G401.6 (cell line): Measurements from ENCODE around the gene FOXG1.

Experiments used
- FAIRE-seq: peaks from 2 replicates; lab custom pipeline; 2012; peaks lifted over from hg19 to GRCh38; lab: Jason Lieb, UNC

Gene FOXG1

GRCh38 chr14:28777471-28778137 is 11.0 kb downstream of the FOXG1 start:
- no peak for FAIRE-seq

DNA sequence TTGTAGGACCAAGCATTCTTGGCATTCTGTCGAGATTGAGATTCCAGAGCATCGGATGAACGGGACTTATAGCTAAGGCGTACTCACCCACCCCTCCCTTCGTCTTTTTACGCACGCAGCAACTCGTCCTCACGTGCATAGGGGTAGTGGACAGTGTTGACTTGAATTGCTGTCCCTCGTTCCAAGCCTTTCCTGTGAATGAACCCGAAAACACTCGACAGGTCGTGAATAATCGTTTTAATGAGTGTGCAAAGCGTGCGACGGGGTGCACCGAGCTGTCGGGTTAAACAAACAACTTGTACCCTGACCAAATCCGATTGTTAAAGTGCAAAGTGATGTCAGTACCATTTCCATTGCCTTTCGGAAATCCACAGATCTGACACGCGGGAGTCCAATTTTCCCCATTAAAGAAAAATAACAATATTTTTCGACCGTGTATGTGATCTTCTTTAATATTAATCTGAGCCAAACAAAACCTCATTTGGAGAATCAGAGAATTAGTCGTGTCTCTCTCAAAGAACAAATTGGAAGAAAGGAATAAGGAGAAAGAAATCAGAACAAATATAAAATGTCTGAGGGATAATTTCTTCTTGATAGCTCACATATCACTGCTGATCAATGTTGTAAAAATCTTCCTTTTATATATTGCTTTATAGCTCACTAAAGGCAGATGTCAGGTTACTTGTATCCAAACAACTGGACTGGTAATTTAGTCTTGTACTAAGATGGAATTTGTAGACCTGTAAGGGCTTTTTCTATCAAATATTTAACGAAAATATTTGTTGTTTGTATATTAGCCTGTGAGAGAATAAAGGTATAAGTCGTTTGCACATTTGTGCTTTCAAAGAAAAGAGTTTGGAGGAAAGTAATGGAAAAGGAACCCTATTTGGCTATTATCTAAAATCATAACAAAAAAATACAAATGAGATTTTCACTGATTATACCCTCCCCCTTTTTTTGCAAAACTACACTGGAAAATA is 11.8 kb downstream of the FOXG1 start:
- FAIRE-seq, result no peak

- FAIRE-seq, result no peak
Measured at GRCh38 chr14:28779456-28779855, 12.9 kb downstream of the FOXG1 start.

- FAIRE-seq, result no peak
Measured at GRCh38 chr14:28780843-28781820, 14.5 kb downstream of the FOXG1 start.

- FAIRE-seq, result no peak
Measured at GRCh38 chr14:28782301-28782700, 15.7 kb downstream of the FOXG1 start.

DNA sequence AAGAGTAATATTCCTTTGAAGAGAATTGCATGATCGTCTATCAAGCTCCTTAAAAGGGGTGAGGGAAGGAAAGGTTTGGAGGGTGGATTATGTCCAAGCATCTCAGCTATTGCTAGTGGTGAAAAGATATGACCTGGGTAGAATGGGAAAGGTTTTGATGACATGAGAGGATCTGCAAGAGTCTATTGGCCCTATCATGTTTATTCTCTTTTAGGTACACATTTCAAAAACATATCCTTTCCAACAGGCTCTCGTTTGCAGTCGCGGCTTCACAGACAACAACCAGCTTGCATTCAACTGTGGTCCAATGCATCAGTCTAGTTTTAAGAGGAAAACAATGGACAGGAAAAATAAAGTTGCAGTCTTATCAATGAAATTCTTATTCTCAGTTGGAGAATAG is 17.1 kb downstream of the FOXG1 start:
- no peak for FAIRE-seq

GRCh38 chr14:28784096-28785048 is 17.8 kb downstream of the FOXG1 start:
- FAIRE-seq, result no peak

GRCh38 chr14:28785096-28785952 is 18.7 kb downstream of the FOXG1 start:
- FAIRE-seq, result no peak

GRCh38 chr14:28807518-28807917 is 40.9 kb downstream of the FOXG1 start:
- no peak for FAIRE-seq

GRCh38 chr14:28813810-28814209 is 47.2 kb downstream of the FOXG1 start:
- FAIRE-seq, result no peak
